A549 (cell line): ENCODE results near the gene C2CD3.

Source experiments
- POLR2A ChIP-seq: IDR thresholded peaks from 2 replicates; pipeline ENCODE4 v1.6.1; 2012; ENCODE audit warnings: mild to moderate bottlenecking, low read length
- TF ChIP-seq, protein P1 (sequence below): fragments of >200 bp; sonication (Bioruptor Twin); formaldehyde crosslinking; IDR thresholded peaks from 3 replicates; pipeline ENCODE4 v1.5.1; 2016
- TF ChIP-seq, protein P2 (sequence below): fragments of 150-350 bp; IDR thresholded peaks from 2 replicates; pipeline ENCODE4 v1.6.1; 2014; ENCODE audit warnings: low read depth, mild to moderate bottlenecking, low read length

DNA sequence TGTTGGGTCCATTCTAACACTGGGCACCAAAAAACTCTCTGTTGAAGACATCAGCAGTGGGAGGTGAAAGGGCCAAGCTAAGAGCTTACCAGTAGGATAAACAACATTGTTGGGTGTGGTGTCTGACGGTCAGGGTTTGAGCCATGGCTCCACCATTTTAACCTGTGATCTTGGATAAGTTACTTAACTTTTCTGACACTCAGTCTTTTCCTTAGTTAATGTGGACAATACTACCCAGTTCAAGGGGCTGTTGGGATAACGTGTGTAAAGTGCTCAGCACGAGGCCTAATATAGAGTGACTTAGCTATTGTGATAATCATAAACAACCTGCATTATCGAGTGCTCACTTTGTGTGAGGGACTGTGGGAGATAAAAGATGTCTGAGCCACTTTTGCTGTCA is 168.0 kb downstream of the C2CD3 start:
- no peak for TF ChIP-seq POLR2A
- TF ChIP-seq, protein P1, sequence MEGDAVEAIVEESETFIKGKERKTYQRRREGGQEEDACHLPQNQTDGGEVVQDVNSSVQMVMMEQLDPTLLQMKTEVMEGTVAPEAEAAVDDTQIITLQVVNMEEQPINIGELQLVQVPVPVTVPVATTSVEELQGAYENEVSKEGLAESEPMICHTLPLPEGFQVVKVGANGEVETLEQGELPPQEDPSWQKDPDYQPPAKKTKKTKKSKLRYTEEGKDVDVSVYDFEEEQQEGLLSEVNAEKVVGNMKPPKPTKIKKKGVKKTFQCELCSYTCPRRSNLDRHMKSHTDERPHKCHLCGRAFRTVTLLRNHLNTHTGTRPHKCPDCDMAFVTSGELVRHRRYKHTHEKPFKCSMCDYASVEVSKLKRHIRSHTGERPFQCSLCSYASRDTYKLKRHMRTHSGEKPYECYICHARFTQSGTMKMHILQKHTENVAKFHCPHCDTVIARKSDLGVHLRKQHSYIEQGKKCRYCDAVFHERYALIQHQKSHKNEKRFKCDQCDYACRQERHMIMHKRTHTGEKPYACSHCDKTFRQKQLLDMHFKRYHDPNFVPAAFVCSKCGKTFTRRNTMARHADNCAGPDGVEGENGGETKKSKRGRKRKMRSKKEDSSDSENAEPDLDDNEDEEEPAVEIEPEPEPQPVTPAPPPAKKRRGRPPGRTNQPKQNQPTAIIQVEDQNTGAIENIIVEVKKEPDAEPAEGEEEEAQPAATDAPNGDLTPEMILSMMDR: no peak
- TF ChIP-seq, protein P2, sequence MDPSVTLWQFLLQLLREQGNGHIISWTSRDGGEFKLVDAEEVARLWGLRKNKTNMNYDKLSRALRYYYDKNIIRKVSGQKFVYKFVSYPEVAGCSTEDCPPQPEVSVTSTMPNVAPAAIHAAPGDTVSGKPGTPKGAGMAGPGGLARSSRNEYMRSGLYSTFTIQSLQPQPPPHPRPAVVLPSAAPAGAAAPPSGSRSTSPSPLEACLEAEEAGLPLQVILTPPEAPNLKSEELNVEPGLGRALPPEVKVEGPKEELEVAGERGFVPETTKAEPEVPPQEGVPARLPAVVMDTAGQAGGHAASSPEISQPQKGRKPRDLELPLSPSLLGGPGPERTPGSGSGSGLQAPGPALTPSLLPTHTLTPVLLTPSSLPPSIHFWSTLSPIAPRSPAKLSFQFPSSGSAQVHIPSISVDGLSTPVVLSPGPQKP: no peak
